ENCODE data around the gene ARL3. TPM values are rescaled to one million over a fixed set of nuclear protein-coding genes. Genes with fewer than 3 reads are reported as not detected.
"Not testable (repeated sequence)": the region's sequence is repeated elsewhere in the genome, so short reads cannot be mapped to it uniquely, and the experiment has no call there.

Gene ARL3
- total and polyA plus RNA-seq, 10 donors = 2.2 to 5.1 (median 4.0) TPM

DNA sequence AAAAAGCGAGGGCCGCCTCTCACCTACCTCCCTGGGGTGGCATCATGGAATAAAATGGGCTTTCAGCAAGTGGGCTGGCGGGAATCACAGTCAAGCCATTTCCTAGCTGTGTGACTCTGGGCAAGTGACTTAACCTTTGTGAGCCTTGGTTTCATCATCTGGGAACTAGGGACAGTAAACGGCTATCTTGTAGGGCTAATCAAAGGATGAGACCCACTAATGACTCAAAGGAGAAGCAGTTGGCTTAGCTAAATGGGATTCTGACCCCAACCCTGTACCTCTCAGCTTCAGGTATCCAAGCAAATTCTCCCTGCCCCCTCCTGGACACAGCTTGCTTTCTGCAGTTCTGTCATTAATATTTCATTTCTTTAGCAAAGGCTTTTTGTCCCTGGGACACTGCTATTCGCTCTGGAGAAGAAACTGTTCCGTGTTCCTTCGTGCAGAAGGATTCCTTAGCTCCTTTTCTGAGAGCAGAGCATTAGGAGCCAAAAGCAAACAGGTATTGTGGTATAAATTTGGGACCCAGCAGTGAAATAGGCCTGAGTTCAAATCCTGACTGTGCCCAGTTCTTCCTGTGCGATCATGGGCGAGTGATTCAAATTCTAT is 44.0 kb downstream of the ARL3 start:
- TF ChIP-seq POLR2A (IDR thresholded peaks at IDR 0.05) = no peak
- TF ChIP-seq, protein P1, sequence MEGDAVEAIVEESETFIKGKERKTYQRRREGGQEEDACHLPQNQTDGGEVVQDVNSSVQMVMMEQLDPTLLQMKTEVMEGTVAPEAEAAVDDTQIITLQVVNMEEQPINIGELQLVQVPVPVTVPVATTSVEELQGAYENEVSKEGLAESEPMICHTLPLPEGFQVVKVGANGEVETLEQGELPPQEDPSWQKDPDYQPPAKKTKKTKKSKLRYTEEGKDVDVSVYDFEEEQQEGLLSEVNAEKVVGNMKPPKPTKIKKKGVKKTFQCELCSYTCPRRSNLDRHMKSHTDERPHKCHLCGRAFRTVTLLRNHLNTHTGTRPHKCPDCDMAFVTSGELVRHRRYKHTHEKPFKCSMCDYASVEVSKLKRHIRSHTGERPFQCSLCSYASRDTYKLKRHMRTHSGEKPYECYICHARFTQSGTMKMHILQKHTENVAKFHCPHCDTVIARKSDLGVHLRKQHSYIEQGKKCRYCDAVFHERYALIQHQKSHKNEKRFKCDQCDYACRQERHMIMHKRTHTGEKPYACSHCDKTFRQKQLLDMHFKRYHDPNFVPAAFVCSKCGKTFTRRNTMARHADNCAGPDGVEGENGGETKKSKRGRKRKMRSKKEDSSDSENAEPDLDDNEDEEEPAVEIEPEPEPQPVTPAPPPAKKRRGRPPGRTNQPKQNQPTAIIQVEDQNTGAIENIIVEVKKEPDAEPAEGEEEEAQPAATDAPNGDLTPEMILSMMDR (IDR thresholded peaks at IDR 0.05 in 8 of 11, conservative IDR thresholded peaks at IDR 0.05 in 3 of 11) = peak in 1 of 11 experiments; percentile 2
- TF ChIP-seq POLR2AphosphoS5 (IDR thresholded peaks at IDR 0.05) = no peak

DNA sequence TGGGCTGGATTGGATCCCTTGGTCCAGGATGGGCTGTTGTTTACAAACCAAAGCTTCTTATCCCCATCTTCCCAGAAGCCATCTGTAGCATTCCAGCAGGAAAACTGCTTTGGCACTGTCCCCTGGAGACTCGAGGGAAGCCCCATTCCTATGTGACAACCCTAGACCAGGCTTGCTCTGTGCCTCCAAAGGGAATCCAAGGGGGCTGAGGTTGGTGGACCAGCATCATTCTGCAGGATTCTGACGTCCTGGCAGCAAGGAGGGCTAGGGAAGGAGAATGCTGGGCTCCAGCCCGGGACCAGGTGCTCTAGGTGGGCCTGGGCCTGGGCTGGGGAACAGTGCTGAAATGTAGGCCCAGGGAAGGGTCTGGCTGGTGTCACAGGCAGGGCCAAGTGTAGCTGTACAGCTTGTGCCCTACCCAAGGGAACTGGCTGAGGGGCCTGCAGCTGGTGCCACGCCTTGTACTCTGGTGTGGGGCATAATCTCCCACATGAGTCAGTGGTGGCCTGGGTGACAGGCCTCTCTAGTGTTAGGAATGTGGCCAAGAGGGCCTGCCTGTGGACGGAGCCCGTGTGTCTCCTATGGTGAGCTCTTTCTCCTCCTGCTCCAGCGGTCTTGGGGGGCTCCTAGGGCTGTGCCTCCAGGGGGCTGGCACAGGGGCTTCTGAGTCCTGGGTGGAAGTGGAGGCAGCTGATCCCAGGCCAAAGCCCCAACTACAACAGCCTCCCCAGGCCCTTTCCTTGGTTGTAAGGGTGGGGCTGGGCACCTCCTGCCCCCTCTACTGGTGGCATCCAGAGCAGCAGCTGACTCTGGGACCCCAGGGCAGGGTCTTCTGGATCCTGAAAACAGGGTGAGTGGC is 44.8 kb downstream of the ARL3 start:
- H3K36me3 ChIP-seq = no peaks in the 10 kb centered on the region
- H3K27me3 ChIP-seq (replicated peaks in 1 of 7) = no peaks in the 10 kb centered on the region
- no peaks in the 10 kb centered on the region for H3K9me3 ChIP-seq
- H3K4me1 ChIP-seq = peaks cover 7 to 59% (median 35%) of the 10 kb centered on the region in 6 donors
- no peak for DNase-seq
- WGBS, 5 donors = 56 to 91% (median 84%) methylated on average over 3 to 7 of the region's 7 CpGs
- H3K27ac ChIP-seq = peak overlapping the region in 5 of 8 donors; percentile 17 to 51 (median 38)
- no peak overlapping the region for H3K4me3 ChIP-seq
- intact Hi-C loops (cut with DNase I; ENCODE audit: low total_unique reads) = no loop called here
- TF ChIP-seq POLR2AphosphoS5 (IDR thresholded peaks at IDR 0.05) (peak in 2 of 3 donors; percentile 35 to 40), POLR2A (IDR thresholded peaks at IDR 0.05) (no peak)
- TF ChIP-seq, protein P1 (IDR thresholded peaks at IDR 0.05 in 8 of 11, conservative IDR thresholded peaks at IDR 0.05 in 3 of 11) = peak in 6 of 11 experiments; percentile 5 to 63 (median 47)

More for the DNA sequence above, 44.0 kb downstream of the ARL3 start:
- H3K27ac ChIP-seq = peak overlapping the region in 5 of 8 donors; percentile 17 to 51 (median 38)
- H3K36me3 ChIP-seq = no peaks in the 10 kb centered on the region
- DNase-seq = no peak
- H3K4me3 ChIP-seq = no peak overlapping the region
- intact Hi-C loops (cut with DNase I; ENCODE audit: low total_unique reads) = no loop called here
- peaks cover 15 to 66% (median 42%) of the 10 kb centered on the region in 6 donors for H3K4me1 ChIP-seq
- WGBS, 5 donors = 86 to 94% (median 89%) methylated on average over 6 to 9 of the region's 9 CpGs
- no peaks in the 10 kb centered on the region for H3K27me3 ChIP-seq (replicated peaks in 1 of 7)
- H3K9me3 ChIP-seq = no peaks in the 10 kb centered on the region

GRCh38 chr10:102668326-102669107 is 45.7 kb downstream of the ARL3 start:
- Histone ChIP-seq H3K4me1 (peaks cover 4 to 50% (median 25%) of the 10 kb centered on the region in 6 donors), H3K27ac (peak overlapping the region in 4 of 8 donors; percentile 17 to 51 (median 38)), H3K9me3 (no peaks in the 10 kb centered on the region), H3K4me3 (no peak overlapping the region), H3K36me3 (no peaks in the 10 kb centered on the region), H3K27me3 (replicated peaks in 1 of 7) (no peaks in the 10 kb centered on the region)
- DNase-seq = no peak
- WGBS, 5 donors = 76 to 91% (median 84%) methylated on average over 9 to 10 of the region's 10 CpGs
- TF ChIP-seq POLR2A (IDR thresholded peaks at IDR 0.05) = no peak
- peak in 1 of 3 donors; percentile 24 for TF ChIP-seq POLR2AphosphoS5 (IDR thresholded peaks at IDR 0.05)
- TF ChIP-seq, protein P1 (IDR thresholded peaks at IDR 0.05 in 8 of 11, conservative IDR thresholded peaks at IDR 0.05 in 3 of 11) = no peak
- intact Hi-C loops (cut with DNase I; ENCODE audit: low total_unique reads) = no loop called here

GRCh38 chr10:102667411-102667810 is 46.8 kb downstream of the ARL3 start:
- H3K27me3 ChIP-seq (replicated peaks in 1 of 7); H3K9me3 ChIP-seq; DNase-seq; H3K36me3 ChIP-seq; H3K4me3 ChIP-seq; H3K27ac ChIP-seq; intact Hi-C loops (cut with DNase I; ENCODE audit: low total_unique reads): not testable (repeated sequence)
- peaks cover 0 to 39% (median 18%) of the 10 kb centered on the region in 6 donors for H3K4me1 ChIP-seq
- 81 to 95% (median 86%) methylated on average over 4 of the region's 4 CpGs for WGBS, 5 donors
